GM12878 (cell line): Measurements from ENCODE around the gene STAMBP. TPM values are rescaled to one million over a fixed set of nuclear protein-coding genes. Genes with fewer than 3 reads are reported as not detected.

Experiments used
- ATAC-seq: fragments of 200-7000 bp; cut with Tn5 transposase; 3 replicates; pipeline ENCODE4 v1.9.1; 2020; ENCODE audit warnings: mild to moderate bottlenecking, moderate library complexity
- BruUV-seq: library from RNA; stranded (reverse); fragments of 400-500 nt; replicated peaks from 2 replicates; lab custom pipeline; 2021; lab: Mats Ljungman, UMichigan
- CTCF ChIA-PET: fragments of 300-600 bp; sonication (Branson Sonifier 250); formaldehyde crosslinking; extraction: SDS; loops from one replicate; lab custom pipeline; 2021; ENCODE audit warnings: inconsistent platforms; lab: Yijun Ruan, JAX
- POLR2A ChIA-PET: fragments of 350-600 bp; formaldehyde crosslinking; extraction: SDS; loops from one replicate; lab custom pipeline; 2021; ENCODE audit warnings: inconsistent platforms; lab: Charles Lee
- RAD21 ChIA-PET: fragments of 300-600 bp; sonication (Branson Sonifier 250); formaldehyde crosslinking; loops from one replicate; lab custom pipeline; 2023; ENCODE audit warnings: antibody characterized with exemption; ENCODE audit not compliant: unreplicated experiment; lab: Charles Lee
- SMC1A ChIA-PET: fragments of 300-600 bp; sonication (Branson Sonifier 250); formaldehyde crosslinking; loops from one replicate; lab custom pipeline; 2023; ENCODE audit not compliant: unreplicated experiment, uncharacterized antibody; lab: Charles Lee
- DNase-seq: peaks from one replicate; pipeline ENCODE4 v3.0.0-alpha.2; 2011; ENCODE audit warnings: low read depth, low spot score
- FAIRE-seq: peaks from 3 replicates; lab custom pipeline; 2011; peaks lifted over from hg19 to GRCh38; lab: Jason Lieb, UNC
- H2AFZ ChIP-seq: 2 replicates; pipeline ENCODE4 v1.6.0; 2011; ENCODE audit warnings: low read depth, low read length, control low read depth; ENCODE audit not compliant: control insufficient read depth
- H3K27ac ChIP-seq: 2 replicates; pipeline ENCODE4 v1.5.1; 2011; ENCODE audit warnings: control low read depth; ENCODE audit not compliant: control insufficient read depth, insufficient read depth
- H3K27me3 ChIP-seq, 2 experiments: replicated peaks in 1 of 2; 2 replicates each; pipeline versions ENCODE4 v1.6.0 to v1.6.1; 2011; ENCODE audit warnings: low read length in 1 of 2; ENCODE audit not compliant: control insufficient read depth in 2 of 2, insufficient read depth in 2 of 2
- H3K36me3 ChIP-seq, 2 experiments: 2 replicates each; pipeline ENCODE4 v1.5.1; 2011; ENCODE audit warnings: low read length in 1 of 2; ENCODE audit not compliant: control insufficient read depth in 2 of 2, insufficient read depth in 2 of 2
- H3K4me1 ChIP-seq: 2 replicates; pipeline ENCODE4 v1.6.1; 2011; ENCODE audit warnings: mild to moderate bottlenecking, low read length, moderate library complexity, mixed read lengths; ENCODE audit not compliant: control insufficient read depth, insufficient read depth
- H3K4me2 ChIP-seq: 2 replicates; pipeline ENCODE4 v1.6.0; 2011; ENCODE audit warnings: control low read depth; ENCODE audit not compliant: control insufficient read depth, insufficient read depth
- H3K4me3 ChIP-seq: fragments of 200-600 bp; sonication (generic); 2 replicates; pipeline ENCODE4 v1.5.1; 2016
- H3K79me2 ChIP-seq: 2 replicates; pipeline ENCODE4 v1.6.0; 2011; ENCODE audit warnings: low read length; ENCODE audit not compliant: control insufficient read depth, insufficient read depth
- H3K9ac ChIP-seq: 2 replicates; pipeline ENCODE4 v1.8.0; 2011; ENCODE audit warnings: low read length, control low read depth, mixed read lengths; ENCODE audit not compliant: control insufficient read depth, insufficient read depth
- H3K9me3 ChIP-seq: replicated peaks from 3 replicates; pipeline ENCODE4 v1.5.1; 2011; ENCODE audit warnings: mild to moderate bottlenecking, low read length; ENCODE audit not compliant: control insufficient read depth, insufficient read depth
- H4K20me1 ChIP-seq: 2 replicates; pipeline ENCODE4 v1.6.0; 2011; ENCODE audit not compliant: control insufficient read depth, insufficient read depth
- ATF2 ChIP-seq: IDR thresholded peaks from 2 replicates; pipeline ENCODE4 v1.6.1; 2012; ENCODE audit warnings: low read length, inconsistent platforms
- CBX5 ChIP-seq: sonication (generic); IDR thresholded peaks from 2 replicates; pipeline ENCODE4 v1.6.1; 2016; ENCODE audit warnings: low read depth, moderate library complexity, mild to moderate bottlenecking, inconsistent platforms
- CEBPB ChIP-seq, 2 experiments: fragments of 150-350 bp in 1 of 2; IDR thresholded peaks; 2 replicates each; pipeline ENCODE4 v1.6.1; 2012 to 2014; ENCODE audit warnings: low read depth in 2 of 2, low read length in 2 of 2, borderline replicate concordance in 1 of 2, inconsistent platforms in 1 of 2
- E2F8 ChIP-seq: fragments of 450-650 bp; IDR thresholded peaks from 2 replicates; pipeline ENCODE4 v1.6.1; 2018; ENCODE audit warnings: mild to moderate bottlenecking, low read depth, moderate library complexity; ENCODE audit not compliant: partially characterized antibody
- E4F1 ChIP-seq: fragments of 450-650 bp; IDR thresholded peaks from 2 replicates; pipeline ENCODE4 v1.6.1; 2018; ENCODE audit warnings: borderline replicate concordance, mild to moderate bottlenecking; ENCODE audit not compliant: partially characterized antibody
- IKZF1 ChIP-seq: fragments of 450-650 bp; conservative IDR thresholded peaks from 2 replicates; pipeline ENCODE4 v1.6.1; 2017; ENCODE audit warnings: antibody characterized with exemption, mild to moderate bottlenecking
- IRF3 ChIP-seq: fragments of 450-650 bp; IDR thresholded peaks from 2 replicates; pipeline ENCODE4 v1.6.1; 2014; ENCODE audit warnings: mild to moderate bottlenecking
- KDM1A ChIP-seq: fragments of 200-600 bp; sonication (generic); IDR thresholded peaks from 2 replicates; pipeline ENCODE4 v1.6.1; 2016; ENCODE audit warnings: borderline replicate concordance
- NFIC ChIP-seq: IDR thresholded peaks from 2 replicates; pipeline ENCODE4 v1.6.1; 2012; ENCODE audit warnings: low read depth, mild to moderate bottlenecking, inconsistent platforms, low read length, moderate library complexity
- RELB ChIP-seq: fragments of 450-650 bp; IDR thresholded peaks from 2 replicates; pipeline ENCODE4 v1.6.1; 2017; ENCODE audit warnings: low read depth, mild to moderate bottlenecking, moderate library complexity
- ZNF274 ChIP-seq: IDR thresholded peaks from one replicate; pipeline ENCODE4 v1.8.0; 2011; ENCODE audit not compliant: insufficient read length, insufficient read depth
- WGBS: methylation state at CpG from one replicate; pipeline ENCODE4 v1.1.6; 2016; ENCODE audit warnings: low lambda C conversion rate; ENCODE audit not compliant: insufficient replicate concordance, insufficient coverage; ENCODE audit errors: missing lambda C conversion rate; 5-methylcytosine and 5-hydroxymethylcytosine counted together
- in situ Hi-C: fragments of 300-500 bp; cut with MboI; formaldehyde crosslinking; loops from 9 replicates; pipeline ENCODE4 v1.14.3; 2018; ENCODE audit warnings: mixed read lengths
- intact Hi-C: fragments of 100-400 bp; cut with micrococcal nuclease; formaldehyde crosslinking; loops from one replicate; pipeline ENCODE4 v1.14.2; 2022; ENCODE audit not compliant: unreplicated experiment
- polyA plus RNA-seq, 11 experiments: library from polyadenylated mRNA; depleted of rRNA in 4 of 11; unstranded in 6 of 11; stranded (reverse) in 5 of 11; fragments of >200 nt; fragmentation: Nextera tagmentation in 4 of 11; fragmentation: Illumina TruSeq in 1 of 11; extraction: Ambion mirVana in 4 of 11; extraction: Trizol in 1 of 11; gene quantifications; 1 replicate in 1 of 11; 2 replicates in 10 of 11; pipeline versions ENCODE4 v1.2.1 to v1.2.3, GENCODE V29; 2011 to 2016; ENCODE audit warnings: inconsistent platforms in 2 of 11, missing spikeins in 2 of 11, low read depth in 1 of 11
- total RNA-seq, 4 experiments: library from RNA; depleted of rRNA in 3 of 4; stranded (reverse); fragments of >200 nt in 3 of 4; fragmentation: Illumina TruSeq in 1 of 4; extraction: Trizol in 1 of 4; gene quantifications; 2 replicates each; pipeline versions ENCODE4 v1.2.1 to v1.2.3, GENCODE V29; 2013 to 2021

The STAMBP gene
- total and polyA plus RNA-seq, 10 of the 15 experiments (the other 5 are each of a cell fraction or from before 2014, with no cell fraction given): 38.9 to 84.1 (median 69.7) TPM

- Histone ChIP-seq H3K79me2 (no peaks in the 10 kb centered on the region), H3K27me3 (no peaks in the 10 kb centered on the region; a peak in 1 of 4 replicates), H3K36me3 (no peaks in the 10 kb centered on the region)
- no peak for TF ChIP-seq KDM1A
- no peak for TF ChIP-seq RELB
- TF ChIP-seq CEBPB (IDR thresholded peaks at IDR 0.05; ENCODE audit: borderline replicate concordance in 1 of 2, low read depth in 2 of 2, low read length in 2 of 2): no peak
- no peak for TF ChIP-seq NFIC
- no peak for TF ChIP-seq CBX5
- no peak for TF ChIP-seq ZNF274
- no peak for TF ChIP-seq E2F8
- TF ChIP-seq IRF3: no peak
- no peak for TF ChIP-seq E4F1
- no peak for TF ChIP-seq ATF2
- TF ChIP-seq IKZF1: no peak
- TF ChIP-seq, all 136 proteins: peak for 0
- no peak for ATAC-seq
- WGBS: 82% methylated on average over 6 of the region's 6 CpGs
- BruUV-seq: no TSS peak
- ChIA-PET CTCF (interaction anchor here (1.5 kb wide), 1 partner anchor 74 kb away, joined by 3 read pairs; no protein-coding TSS in a partner anchor), RAD21 (interaction anchor here (0.6 to 1.3 kb wide), 2 partner anchors 10 to 216 kb away, joined by 3 read pairs; no protein-coding TSS in a partner anchor), SMC1A (interaction anchor here (2.3 kb wide), 1 partner anchor 10 kb away, joined by 5 read pairs; no protein-coding TSS in a partner anchor), POLR2A (no interaction called here)
- no peak overlapping the region for H3K4me2 ChIP-seq
- DNase-seq: no peak
- H3K9me3 ChIP-seq: no peaks in the 10 kb centered on the region
- no peaks in the 10 kb centered on the region for H4K20me1 ChIP-seq
- no peak for FAIRE-seq
- no peak overlapping the region for H3K9ac ChIP-seq
- no peak overlapping the region for H3K27ac ChIP-seq
- in situ Hi-C loops (no loop called here), intact Hi-C loops (no loop called here)
- H3K4me3 ChIP-seq: no peak overlapping the region
- H3K4me1 ChIP-seq: peaks cover 14% of the 10 kb centered on the region
- H2AFZ ChIP-seq: no peak overlapping the region
Measured at GRCh38 chr2:73897934-73898333, 69.2 kb downstream of the STAMBP start.
